C1 segment of cervical spinal cord (tissue), 14 donors: ENCODE results near the gene GOLGA8A.
"Not testable (repeated sequence)": the region's sequence is repeated elsewhere in the genome, so short reads cannot be mapped to it uniquely, and the experiment has no call there.

ENCODE experiments used
- DNase-seq, 14 donors: peaks; one replicate each; lab custom pipeline; 2025; lab: John Stamatoyannopoulos, UW

GOLGA8A gene

DNA sequence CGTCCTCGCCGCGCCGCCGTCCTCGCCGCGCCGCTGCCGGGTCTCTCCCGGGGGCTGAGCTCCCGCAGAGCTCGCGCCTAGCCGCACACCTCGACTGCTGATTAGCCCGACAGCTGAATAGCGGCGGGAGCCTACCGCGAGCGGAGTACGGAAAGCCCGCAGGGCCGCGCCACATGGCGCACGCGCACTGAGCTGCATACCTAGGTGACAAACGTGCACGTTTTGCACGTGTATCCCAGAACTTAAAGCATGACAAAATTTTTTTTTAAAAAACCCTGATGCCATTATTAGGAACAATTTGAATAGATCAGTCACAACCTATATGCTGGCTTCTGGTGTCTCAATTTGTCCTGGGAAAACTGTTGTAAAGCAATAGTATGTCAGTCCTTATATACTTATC lies at the start of gene GOLGA8A:
Gene GOLGA8A, minus strand, starts transcription at position 122 of the 400 bp plus-strand sequence. CDS start 48,117 bp downstream, outside the sequence.
- peak in 8 of 14 donors; percentile 3 to 78 (median 34) for DNase-seq

- DNase-seq = no peak
Observed at GRCh38 chr15:34483644-34484043, 46.0 kb upstream of the GOLGA8A start.

DNA sequence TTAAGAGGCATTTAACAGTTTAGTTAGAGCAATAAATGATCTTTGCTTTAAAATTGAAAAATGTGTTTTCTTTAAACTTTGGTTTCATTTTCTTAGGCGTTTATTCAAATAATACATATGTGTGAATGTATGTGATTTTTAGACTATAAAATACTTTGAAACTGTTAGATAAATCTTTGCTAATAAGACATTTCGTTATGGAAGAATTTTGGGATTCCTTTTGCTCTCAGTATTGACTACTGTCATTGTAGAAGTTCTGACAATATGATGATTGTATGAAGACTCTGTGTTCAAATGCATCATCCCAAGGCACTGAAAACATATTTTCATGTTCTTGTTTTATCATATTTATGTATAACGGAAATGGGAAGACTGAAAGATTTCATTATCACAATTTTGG lies 43.8 kb upstream of the GOLGA8A start:
- no peak for DNase-seq

DNA sequence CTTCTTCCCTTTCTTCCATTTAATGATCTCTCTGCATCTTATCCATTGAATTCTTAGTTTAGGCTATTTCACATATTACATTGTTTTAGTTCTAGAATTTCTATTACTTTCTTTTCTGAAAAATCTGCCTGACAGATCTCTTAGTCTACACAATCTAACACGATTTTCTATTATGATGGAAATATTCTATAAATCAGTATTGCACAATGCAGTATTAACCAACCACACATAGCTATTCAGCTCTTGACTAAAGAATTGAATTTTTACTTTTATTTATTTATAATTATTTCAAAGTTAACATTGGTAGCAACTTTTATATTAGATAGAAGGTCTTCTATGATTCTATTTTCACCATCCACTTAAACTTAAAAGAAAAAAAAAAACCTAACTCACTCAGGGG lies 36.2 kb upstream of the GOLGA8A start:
- DNase-seq = no peak

GRCh38 chr15:34472947-34473346 lies 35.3 kb upstream of the GOLGA8A start:
- DNase-seq = no peak

DNA sequence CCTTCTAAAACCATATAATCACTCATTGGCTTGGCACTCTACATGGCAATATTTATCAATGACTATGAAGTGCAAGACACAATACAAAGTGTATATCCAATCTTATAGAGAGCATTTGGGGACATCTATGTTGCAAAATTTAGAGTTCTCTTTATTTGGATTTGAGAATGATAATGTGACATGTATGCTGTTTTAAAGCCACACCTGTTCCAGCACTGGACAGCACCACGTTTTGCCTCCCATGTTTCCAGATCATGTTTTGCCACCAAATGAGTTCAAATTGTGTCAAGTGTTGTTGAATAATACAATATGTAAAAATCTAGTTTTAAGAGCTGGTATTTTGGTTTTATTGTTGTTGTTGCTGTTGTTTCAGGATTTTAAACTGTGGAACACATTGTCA lies 33.3 kb upstream of the GOLGA8A start:
- DNase-seq = no peak

GRCh38 chr15:34470091-34470490 lies 32.5 kb upstream of the GOLGA8A start:
- DNase-seq = no peak

GRCh38 chr15:34461730-34462129 lies 24.1 kb upstream of the GOLGA8A start:
- DNase-seq = no peak

DNA sequence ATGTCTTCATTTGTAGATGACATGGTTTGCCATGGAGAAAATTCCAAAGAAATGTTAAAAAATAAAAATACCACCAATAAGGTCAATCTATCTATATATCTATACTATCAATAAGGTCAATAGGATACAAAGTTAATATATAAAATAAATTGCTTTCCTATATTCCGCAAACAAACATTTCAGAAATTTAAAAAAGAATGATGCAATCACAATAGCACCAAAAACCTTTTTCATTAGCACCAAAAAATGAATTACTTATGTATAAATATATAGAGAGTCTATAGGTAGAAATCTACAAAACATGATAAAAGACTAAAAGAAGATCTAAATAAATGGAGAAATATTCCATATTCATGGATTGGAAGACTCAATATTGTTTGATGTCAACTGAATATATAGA lies 22.8 kb upstream of the GOLGA8A start:
- no peak for DNase-seq

DNA sequence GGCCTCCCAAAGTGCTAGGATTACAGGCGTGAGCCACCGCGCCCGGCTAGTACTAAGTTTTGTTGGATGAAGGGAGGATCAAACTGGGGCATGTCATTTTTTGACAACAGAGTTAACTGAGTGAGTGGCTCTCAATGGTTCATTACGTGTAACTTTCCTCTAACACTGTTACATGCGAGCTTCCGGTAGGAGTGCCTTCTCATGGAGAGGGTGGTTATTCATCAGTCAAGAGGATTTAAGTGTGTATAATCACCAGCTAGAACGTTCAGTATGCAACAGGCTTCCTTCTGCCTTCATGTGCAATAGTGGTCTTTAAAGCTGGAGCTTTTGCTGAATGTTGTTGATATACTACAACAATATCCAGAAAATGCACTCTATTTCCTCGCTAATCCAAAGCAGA lies 19.1 kb upstream of the GOLGA8A start:
- no peak for DNase-seq

DNA sequence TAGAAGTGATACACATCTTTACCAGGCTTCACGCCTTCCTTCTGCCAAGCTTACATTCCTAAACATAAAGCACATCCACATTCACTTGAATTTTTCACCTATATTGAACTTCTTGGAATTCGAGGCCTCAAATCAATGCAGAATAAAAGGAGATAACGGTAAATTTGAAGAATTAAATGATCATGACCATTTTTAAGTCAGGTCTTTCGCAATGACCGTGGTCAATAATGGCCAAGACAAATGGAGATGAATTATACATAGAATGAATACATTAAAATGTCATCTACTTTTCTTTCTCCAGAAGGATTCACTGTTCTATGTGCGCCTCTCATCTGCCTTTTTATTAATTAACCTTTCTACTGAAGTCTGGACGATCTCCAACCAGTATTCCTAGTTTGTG lies 5.3 kb upstream of the GOLGA8A start:
- no peak for DNase-seq

DNA sequence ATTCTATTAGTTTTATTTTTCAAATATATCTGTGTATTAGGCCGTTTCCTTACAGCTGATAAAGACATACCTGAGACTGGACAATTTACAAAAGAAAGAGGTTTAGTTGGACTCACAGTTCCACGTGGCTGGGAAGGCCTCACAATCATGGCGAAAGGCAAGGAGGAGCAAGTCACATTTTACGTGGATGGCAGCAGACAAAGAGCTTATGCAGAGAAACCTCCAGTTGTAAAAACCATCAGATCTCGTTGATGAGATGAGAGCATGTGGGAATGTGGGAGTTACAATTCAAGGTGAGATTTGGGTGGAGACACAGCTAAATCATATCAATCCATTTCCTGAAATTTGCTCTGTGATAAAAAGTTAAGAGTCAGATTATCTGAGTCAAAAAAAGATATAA lies 2.3 kb upstream of the GOLGA8A start:
- DNase-seq = no peak

- peak in 4 of 14 donors; percentile 28 to 49 (median 38) for DNase-seq
Observed at GRCh38 chr15:34436956-34437442, 609 bp downstream of the GOLGA8A start.

GRCh38 chr15:34436126-34436955 lies 1.3 kb downstream of the GOLGA8A start:
- DNase-seq = peak in 1 of 14 donors; percentile 24

GRCh38 chr15:34435658-34436057 lies 1.9 kb downstream of the GOLGA8A start:
- DNase-seq = no peak

DNA sequence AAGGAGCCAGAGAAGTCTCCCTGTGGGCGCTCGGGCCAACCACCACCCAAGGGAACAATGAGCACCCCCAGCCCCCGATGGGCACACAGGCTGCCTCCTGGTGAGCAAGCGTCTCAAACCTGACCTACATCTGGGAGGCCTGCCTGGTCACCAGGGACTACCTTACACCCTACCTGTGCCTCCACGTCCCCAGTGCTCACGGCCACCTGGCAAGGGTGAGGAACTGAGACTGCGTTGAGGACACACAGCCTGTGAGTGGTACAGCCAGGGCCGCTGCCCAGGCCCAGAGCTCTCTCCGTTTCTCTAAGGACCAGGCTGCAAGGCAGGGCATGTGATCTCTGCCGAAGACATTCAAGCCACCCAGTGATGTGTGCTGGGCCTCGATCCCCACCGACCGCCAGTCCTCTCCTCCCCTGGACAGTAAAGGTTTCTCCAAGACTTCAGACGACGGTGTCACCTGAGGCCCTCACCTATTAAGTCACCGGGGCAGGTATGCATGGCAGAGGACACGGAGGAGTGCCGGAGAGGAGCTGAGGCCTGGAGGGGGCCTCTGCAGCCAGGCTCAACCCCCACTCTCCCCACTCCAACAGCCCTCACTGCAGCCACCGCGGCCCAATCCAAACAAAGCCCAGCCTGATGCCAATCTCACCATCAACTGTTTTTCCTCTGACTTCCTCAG lies 2.8 kb downstream of the GOLGA8A start:
- DNase-seq = peak in 1 of 14 donors; percentile 40

- DNase-seq = peak in 1 of 14 donors; percentile 70
Observed at GRCh38 chr15:34433956-34434626, 3.5 kb downstream of the GOLGA8A start.

DNA sequence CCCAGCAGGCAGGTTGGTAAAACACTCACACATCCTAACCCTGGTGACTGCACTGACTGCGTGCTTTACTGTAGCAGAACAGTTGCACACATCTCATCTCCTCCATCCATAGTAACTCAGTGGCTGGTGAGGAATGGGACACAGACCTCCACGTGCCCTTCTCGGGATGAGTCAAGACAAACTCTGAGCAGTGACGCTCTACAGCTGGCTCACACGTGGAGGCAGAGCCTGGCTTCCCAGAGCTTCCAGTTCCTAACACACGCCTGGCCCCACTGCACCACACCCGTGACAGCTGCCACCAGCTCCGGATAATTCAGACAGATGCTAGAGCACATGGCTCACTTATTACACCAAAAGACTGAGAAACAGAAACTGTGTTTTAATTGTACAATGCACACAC lies 7.0 kb downstream of the GOLGA8A start:
- not testable (repeated sequence) for DNase-seq

GRCh38 chr15:34423425-34424090 lies 14.1 kb downstream of the GOLGA8A start:
- not testable (repeated sequence) for DNase-seq

- not testable (repeated sequence) for DNase-seq
Observed at GRCh38 chr15:34420953-34421352, 16.7 kb downstream of the GOLGA8A start.

DNA sequence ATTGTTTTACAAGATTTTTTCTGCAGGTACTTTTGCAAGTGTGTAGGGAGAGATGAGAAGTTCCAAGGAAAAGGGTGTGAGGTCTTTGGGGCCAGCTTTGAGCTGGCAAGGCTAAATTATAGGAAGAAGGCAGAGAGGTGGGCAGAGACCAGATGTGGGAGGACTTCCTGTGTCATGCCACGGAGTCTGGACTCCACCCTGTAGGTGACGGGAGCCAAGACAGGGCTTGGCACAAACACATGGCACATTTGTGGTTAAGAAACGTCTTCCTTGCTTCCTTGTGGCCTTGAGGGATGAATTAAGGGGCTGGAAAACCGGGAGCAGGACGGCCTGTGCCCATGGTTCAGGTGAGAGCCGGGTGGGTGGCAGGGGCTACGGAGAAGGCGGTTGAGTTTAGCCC lies 19.2 kb downstream of the GOLGA8A start:
- DNase-seq = not testable (repeated sequence)

- not testable (repeated sequence) for DNase-seq
Observed at GRCh38 chr15:34409511-34409910, 28.1 kb downstream of the GOLGA8A start.
